Measurements from ENCODE around the gene KCNH4.
A peak's percentile ranks its signal among the peaks of the same experiment; 100 is the strongest.

Gene KCNH4

DNA sequence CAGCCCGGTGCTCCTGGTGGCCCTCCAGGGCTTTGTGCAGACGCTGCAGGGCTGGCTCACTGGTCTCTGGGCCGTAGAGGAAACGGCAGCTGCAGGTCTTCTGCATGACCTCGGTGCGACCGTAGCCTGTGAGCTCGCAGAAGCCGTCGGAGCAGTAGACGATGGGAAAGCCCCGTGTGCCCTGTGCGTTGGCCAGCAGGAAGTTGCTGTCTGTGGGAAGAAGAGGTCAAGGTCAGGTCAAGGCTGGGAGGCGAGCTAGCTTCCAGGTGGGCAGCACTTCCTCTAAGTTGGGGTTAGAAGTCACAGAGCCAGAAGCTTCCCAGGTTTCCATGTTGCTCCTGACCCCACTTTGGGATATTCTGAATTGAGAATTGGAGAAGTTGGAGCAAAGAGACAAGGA is 2.1 kb downstream of the KCNH4 start:
- intact Hi-C loops (cut with micrococcal nuclease), result no loop called here
- Mint-ChIP-seq H3K27me3 (peaks cover 65% of the 10 kb centered on the region), H3K4me1 (ENCODE audit: low read depth) (peaks cover 65% of the 10 kb centered on the region), H3K27ac (peak overlapping the region; percentile 48), H3K36me3 (ENCODE audit: low read depth) (no peaks in the 10 kb centered on the region), H3K9me3 (no peaks in the 10 kb centered on the region), H3K4me3 (no peak overlapping the region)

DNA sequence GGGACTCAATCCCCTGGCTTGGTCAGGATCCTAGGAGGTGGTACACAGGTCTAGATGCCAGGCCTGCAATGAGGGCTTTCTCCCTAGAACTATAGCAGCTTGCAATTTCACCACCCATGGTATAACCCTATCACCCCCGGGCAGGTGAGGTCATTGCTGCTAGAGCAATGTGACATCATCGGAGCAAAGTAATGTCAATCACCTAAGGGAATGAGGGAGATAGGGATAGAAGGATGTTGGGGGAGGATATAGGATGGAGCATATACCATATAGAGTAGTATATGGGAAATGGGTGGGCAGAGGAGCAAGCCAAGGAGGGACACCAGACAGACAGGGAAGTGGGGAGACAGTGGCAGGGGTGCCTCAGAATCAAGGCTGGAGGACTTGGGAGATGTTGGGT is 3.3 kb downstream of the KCNH4 start:
- no peak overlapping the region for H3K4me3 Mint-ChIP-seq
- H3K36me3 Mint-ChIP-seq (ENCODE audit: low read depth), result no peaks in the 10 kb centered on the region
- intact Hi-C loops (cut with micrococcal nuclease), result no loop called here
- no peak overlapping the region for H3K27ac Mint-ChIP-seq
- H3K27me3 Mint-ChIP-seq, result peaks cover 74% of the 10 kb centered on the region
- H3K4me1 Mint-ChIP-seq (ENCODE audit: low read depth), result peaks cover 54% of the 10 kb centered on the region
- no peaks in the 10 kb centered on the region for H3K9me3 Mint-ChIP-seq

- H3K27ac Mint-ChIP-seq, result no peak overlapping the region
- H3K4me1 Mint-ChIP-seq (ENCODE audit: low read depth), result peaks cover 21% of the 10 kb centered on the region
- H3K9me3 Mint-ChIP-seq, result no peaks in the 10 kb centered on the region
- no peaks in the 10 kb centered on the region for H3K36me3 Mint-ChIP-seq (ENCODE audit: low read depth)
- H3K4me3 Mint-ChIP-seq, result no peak overlapping the region
- intact Hi-C loops (cut with micrococcal nuclease), result no loop called here
- H3K27me3 Mint-ChIP-seq, result peaks cover 68% of the 10 kb centered on the region
Measured at GRCh38 chr17:42174126-42174783, 6.7 kb downstream of the KCNH4 start.

GRCh38 chr17:42171831-42172230 is 9.1 kb downstream of the KCNH4 start:
- no peak overlapping the region for H3K27ac Mint-ChIP-seq

GRCh38 chr17:42169351-42169750 is 11.6 kb downstream of the KCNH4 start:
- intact Hi-C loops (cut with micrococcal nuclease), result loop anchor here (5.0 kb wide), 1 partner anchor 37 kb away; no protein-coding TSS in a partner anchor
- no peaks in the 10 kb centered on the region for H3K9me3 Mint-ChIP-seq
- H3K27me3 Mint-ChIP-seq, result peaks cover 42% of the 10 kb centered on the region
- no peak overlapping the region for H3K27ac Mint-ChIP-seq
- peaks cover 19% of the 10 kb centered on the region for H3K4me1 Mint-ChIP-seq (ENCODE audit: low read depth)
- H3K4me3 Mint-ChIP-seq, result no peak overlapping the region
- no peaks in the 10 kb centered on the region for H3K36me3 Mint-ChIP-seq (ENCODE audit: low read depth)

More at GRCh38 chr17:42171831-42172230, 9.1 kb downstream of the KCNH4 start:
- peaks cover 15% of the 10 kb centered on the region for H3K4me1 Mint-ChIP-seq (ENCODE audit: low read depth)
- H3K36me3 Mint-ChIP-seq (ENCODE audit: low read depth), result no peaks in the 10 kb centered on the region
- intact Hi-C loops (cut with micrococcal nuclease), result no loop called here
- H3K4me3 Mint-ChIP-seq, result no peak overlapping the region
- peaks cover 51% of the 10 kb centered on the region for H3K27me3 Mint-ChIP-seq
- H3K9me3 Mint-ChIP-seq, result no peaks in the 10 kb centered on the region

DNA sequence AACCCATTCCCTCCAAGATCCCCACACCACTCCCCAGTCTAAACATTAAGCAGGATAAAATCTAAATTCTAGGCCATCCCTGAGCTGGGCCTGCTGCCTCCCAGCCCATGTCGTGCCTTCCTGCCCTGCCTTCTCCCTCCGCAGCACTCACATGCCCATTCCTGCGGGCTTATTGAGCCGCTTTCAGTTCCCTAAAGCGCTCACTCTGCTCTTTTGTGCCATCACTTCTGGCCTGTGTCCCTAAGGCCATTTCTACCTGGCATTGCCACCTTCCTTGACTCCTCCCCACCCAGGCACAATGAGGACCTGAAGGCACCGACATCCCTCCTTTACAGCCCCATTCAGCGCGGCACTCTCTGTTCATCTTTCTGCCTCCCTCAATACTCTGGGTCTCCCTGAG is 13.1 kb downstream of the KCNH4 start:
- Mint-ChIP-seq H3K27me3 (peaks cover 38% of the 10 kb centered on the region), H3K4me1 (ENCODE audit: low read depth) (peaks cover 27% of the 10 kb centered on the region), H3K27ac (peak overlapping the region; percentile 20), H3K9me3 (no peaks in the 10 kb centered on the region), H3K36me3 (ENCODE audit: low read depth) (no peaks in the 10 kb centered on the region), H3K4me3 (peak overlapping the region; percentile 27)
- intact Hi-C loops (cut with micrococcal nuclease), result loop anchor here (5.0 kb wide), 1 partner anchor 36 kb away; no protein-coding TSS in a partner anchor

- no peaks in the 10 kb centered on the region for H3K9me3 Mint-ChIP-seq
- no peaks in the 10 kb centered on the region for H3K36me3 Mint-ChIP-seq (ENCODE audit: low read depth)
- H3K4me3 Mint-ChIP-seq, result no peak overlapping the region
- peaks cover 27% of the 10 kb centered on the region for H3K27me3 Mint-ChIP-seq
- no peak overlapping the region for H3K27ac Mint-ChIP-seq
- intact Hi-C loops (cut with micrococcal nuclease), result loop anchor here (5.0 kb wide), 1 partner anchor 34 kb away; no protein-coding TSS in a partner anchor
- peaks cover 42% of the 10 kb centered on the region for H3K4me1 Mint-ChIP-seq (ENCODE audit: low read depth)
Measured at GRCh38 chr17:42166196-42166763, 14.7 kb downstream of the KCNH4 start.

GRCh38 chr17:42165751-42166150 is 15.2 kb downstream of the KCNH4 start:
- H3K4me1 Mint-ChIP-seq (ENCODE audit: low read depth), result peaks cover 46% of the 10 kb centered on the region

DNA sequence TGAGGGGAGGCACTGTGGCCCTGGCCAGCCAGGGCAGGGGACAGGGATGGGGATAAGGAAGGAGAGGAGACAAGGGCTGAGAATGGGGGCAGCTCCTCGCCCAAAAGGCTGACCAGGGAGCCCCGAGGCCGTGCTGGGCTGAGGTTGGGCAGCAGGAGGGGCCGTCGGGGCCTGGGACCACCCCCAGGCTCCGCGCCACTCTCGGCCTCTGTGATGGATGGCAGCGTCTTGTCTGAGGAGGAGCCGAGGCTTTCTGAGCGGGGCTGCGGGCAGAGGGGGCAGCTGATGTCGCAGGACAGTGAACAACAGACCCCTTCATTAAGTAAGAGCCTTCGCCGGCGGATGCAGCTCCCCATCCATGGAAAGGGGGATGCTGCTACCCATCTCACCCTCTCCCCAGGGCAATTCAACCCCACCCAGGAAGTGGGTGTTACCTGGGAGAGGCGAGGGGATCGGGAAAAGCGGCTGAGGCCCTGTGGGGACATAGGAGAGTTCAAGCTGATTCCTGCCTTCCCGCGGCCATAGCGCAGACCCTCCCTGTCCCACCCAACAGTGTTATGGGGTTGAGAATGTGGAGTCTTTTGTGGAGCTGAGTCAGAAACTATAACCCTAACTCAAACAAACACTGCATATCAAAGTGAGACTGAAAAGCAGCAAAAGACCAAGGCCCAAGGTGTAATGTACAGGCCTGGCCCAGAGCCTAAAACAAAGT is 17.1 kb downstream of the KCNH4 start:
- H3K27me3 Mint-ChIP-seq, result peaks cover 17% of the 10 kb centered on the region
- H3K36me3 Mint-ChIP-seq (ENCODE audit: low read depth), result no peaks in the 10 kb centered on the region
- intact Hi-C loops (cut with micrococcal nuclease), result no loop called here
- no peak overlapping the region for H3K4me3 Mint-ChIP-seq
- H3K4me1 Mint-ChIP-seq (ENCODE audit: low read depth), result peaks cover 46% of the 10 kb centered on the region
- H3K27ac Mint-ChIP-seq, result peak overlapping the region; percentile 31
- H3K9me3 Mint-ChIP-seq, result no peaks in the 10 kb centered on the region

More at GRCh38 chr17:42165751-42166150, 15.2 kb downstream of the KCNH4 start:
- H3K9me3 Mint-ChIP-seq, result no peaks in the 10 kb centered on the region
- H3K4me3 Mint-ChIP-seq, result no peak overlapping the region
- intact Hi-C loops (cut with micrococcal nuclease), result loop anchor here (5.0 kb wide), 1 partner anchor 33 kb away; no protein-coding TSS in a partner anchor
- no peaks in the 10 kb centered on the region for H3K36me3 Mint-ChIP-seq (ENCODE audit: low read depth)
- H3K27ac Mint-ChIP-seq, result no peak overlapping the region
- peaks cover 21% of the 10 kb centered on the region for H3K27me3 Mint-ChIP-seq

- Mint-ChIP-seq H3K4me1 (ENCODE audit: low read depth) (peaks cover 44% of the 10 kb centered on the region), H3K27me3 (peaks cover 17% of the 10 kb centered on the region), H3K36me3 (ENCODE audit: low read depth) (no peaks in the 10 kb centered on the region), H3K27ac (peak overlapping the region; percentile 31), H3K9me3 (no peaks in the 10 kb centered on the region), H3K4me3 (no peak overlapping the region)
- intact Hi-C loops (cut with micrococcal nuclease), result no loop called here
Measured at GRCh38 chr17:42163113-42163512, 17.8 kb downstream of the KCNH4 start.

DNA sequence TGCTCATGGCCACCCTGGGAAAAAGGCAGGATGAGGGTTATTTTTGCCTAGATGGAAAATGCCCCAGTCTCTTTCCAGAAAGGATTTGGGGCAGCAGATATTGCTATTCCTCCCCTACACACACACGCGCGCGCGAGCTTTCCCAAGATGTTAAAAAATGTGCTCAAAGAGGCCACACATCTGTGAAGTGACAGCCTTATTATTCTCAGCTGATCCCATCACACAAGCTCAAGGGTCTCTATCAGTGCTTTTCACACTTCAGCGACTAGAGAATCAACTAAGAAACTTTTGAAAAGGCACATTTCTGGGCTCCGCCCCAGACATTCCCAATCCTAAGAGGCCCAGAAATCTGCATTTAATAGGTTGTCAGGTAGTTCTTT is 20.4 kb downstream of the KCNH4 start:
- no peaks in the 10 kb centered on the region for H3K9me3 Mint-ChIP-seq
- peaks cover 13% of the 10 kb centered on the region for H3K27me3 Mint-ChIP-seq

DNA sequence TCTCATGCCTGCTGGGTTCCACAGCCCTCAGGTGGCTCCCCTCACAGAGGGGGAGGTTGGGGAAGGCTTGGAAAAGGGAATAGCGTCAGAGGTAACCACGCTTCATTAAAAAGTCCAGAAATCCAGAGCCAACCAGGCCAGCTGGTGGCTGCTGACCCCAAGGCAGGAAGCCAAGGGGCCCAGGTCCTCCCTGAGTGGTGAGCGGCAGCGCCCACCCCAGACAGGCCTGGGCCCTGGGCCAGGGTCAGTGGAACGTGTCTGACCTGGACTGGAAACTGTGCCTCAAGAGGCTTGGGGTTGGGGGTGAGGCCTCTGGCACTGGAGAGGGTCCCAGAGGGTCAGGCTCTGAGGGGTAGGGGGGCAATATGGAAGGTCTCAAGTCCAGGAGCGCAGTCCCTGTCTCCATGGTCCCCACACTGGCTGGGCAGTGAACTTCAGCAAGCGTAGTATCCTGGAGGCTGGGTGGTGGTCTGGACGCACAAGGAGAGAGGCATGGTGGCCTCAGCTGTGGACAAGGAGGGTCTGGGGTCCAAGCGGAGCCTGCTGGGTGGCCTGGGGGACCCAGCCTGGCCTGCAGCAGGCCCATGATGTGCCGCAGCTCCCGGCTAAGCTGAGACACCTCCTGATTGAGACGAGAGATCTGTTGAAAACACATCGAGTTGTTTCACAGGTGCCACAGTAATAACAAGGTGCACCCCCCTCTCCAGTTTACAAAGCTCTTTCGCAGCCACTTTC is 21.0 kb downstream of the KCNH4 start:
- no peak overlapping the region for H3K27ac Mint-ChIP-seq
- peaks cover 2% of the 10 kb centered on the region for H3K36me3 Mint-ChIP-seq (ENCODE audit: low read depth)
- intact Hi-C loops (cut with micrococcal nuclease), result no loop called here
- no peaks in the 10 kb centered on the region for H3K9me3 Mint-ChIP-seq
- no peak overlapping the region for H3K4me3 Mint-ChIP-seq
- H3K4me1 Mint-ChIP-seq (ENCODE audit: low read depth), result peaks cover 38% of the 10 kb centered on the region
- H3K27me3 Mint-ChIP-seq, result peaks cover 9% of the 10 kb centered on the region

More for the DNA sequence above, 20.4 kb downstream of the KCNH4 start:
- H3K27ac Mint-ChIP-seq, result no peak overlapping the region
- intact Hi-C loops (cut with micrococcal nuclease), result no loop called here
- H3K4me1 Mint-ChIP-seq (ENCODE audit: low read depth), result peaks cover 34% of the 10 kb centered on the region
- H3K36me3 Mint-ChIP-seq (ENCODE audit: low read depth), result no peaks in the 10 kb centered on the region
- no peak overlapping the region for H3K4me3 Mint-ChIP-seq

DNA sequence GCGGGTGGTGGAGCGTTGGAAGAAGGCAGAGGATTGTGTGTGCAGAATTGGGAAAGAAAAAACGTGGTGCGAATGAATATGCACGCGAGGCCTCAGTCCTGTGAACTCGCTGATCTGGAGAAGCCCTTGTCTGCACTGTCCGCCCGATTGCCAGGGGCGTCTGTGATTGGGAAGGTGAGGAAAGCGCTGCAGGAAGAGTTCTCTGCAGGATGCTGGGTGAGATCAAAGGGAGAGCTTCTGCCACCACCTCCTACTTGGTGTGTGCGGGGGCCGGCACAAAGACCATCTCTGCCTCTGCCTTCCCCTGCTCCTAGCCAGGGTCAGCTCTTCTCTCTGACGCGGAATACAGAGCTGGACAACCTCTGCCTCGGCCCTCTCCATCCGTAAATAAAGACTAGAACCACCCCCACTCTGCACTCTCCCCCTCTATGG is 25.3 kb downstream of the KCNH4 start:
- Mint-ChIP-seq H3K4me3 (peak overlapping the region; percentile 78), H3K4me1 (ENCODE audit: low read depth) (peaks cover 44% of the 10 kb centered on the region), H3K27me3 (no peaks in the 10 kb centered on the region), H3K36me3 (ENCODE audit: low read depth) (peaks cover 42% of the 10 kb centered on the region), H3K27ac (peak overlapping the region; percentile 94), H3K9me3 (no peaks in the 10 kb centered on the region)
- intact Hi-C loops (cut with micrococcal nuclease), result loop anchor here (1.0 kb wide), 1 partner anchor 26 kb away; the partner anchor contains the start of gene KCNH4

All from dendritic cell treated with granulocyte-macrophage colony-stimulating factor and Interleukin-4, amounts not matched to agents 40 ng/mL and 50 ng/mL, for 4 days (primary cell).